ENCODE results near the gene C1QTNF6.

- no peak for TF ChIP-seq GATA2 (IDR thresholded peaks at IDR 0.05; ENCODE audit: low read depth, low read length)
- no peak for TF ChIP-seq GATA3 (IDR thresholded peaks at IDR 0.05; ENCODE audit: low read depth, low read length)
These were observed 38.5 kb upstream of the C1QTNF6 start for GRCh38 chr22:37226514-37226913.
